ENCODE measurements around the gene EMC10.
A peak's percentile ranks its signal among the peaks of the same experiment; 100 is the strongest.
"Not testable (repeated sequence)": the region's sequence is repeated elsewhere in the genome, so short reads cannot be mapped to it uniquely, and the experiment has no call there.

EMC10 gene

DNA sequence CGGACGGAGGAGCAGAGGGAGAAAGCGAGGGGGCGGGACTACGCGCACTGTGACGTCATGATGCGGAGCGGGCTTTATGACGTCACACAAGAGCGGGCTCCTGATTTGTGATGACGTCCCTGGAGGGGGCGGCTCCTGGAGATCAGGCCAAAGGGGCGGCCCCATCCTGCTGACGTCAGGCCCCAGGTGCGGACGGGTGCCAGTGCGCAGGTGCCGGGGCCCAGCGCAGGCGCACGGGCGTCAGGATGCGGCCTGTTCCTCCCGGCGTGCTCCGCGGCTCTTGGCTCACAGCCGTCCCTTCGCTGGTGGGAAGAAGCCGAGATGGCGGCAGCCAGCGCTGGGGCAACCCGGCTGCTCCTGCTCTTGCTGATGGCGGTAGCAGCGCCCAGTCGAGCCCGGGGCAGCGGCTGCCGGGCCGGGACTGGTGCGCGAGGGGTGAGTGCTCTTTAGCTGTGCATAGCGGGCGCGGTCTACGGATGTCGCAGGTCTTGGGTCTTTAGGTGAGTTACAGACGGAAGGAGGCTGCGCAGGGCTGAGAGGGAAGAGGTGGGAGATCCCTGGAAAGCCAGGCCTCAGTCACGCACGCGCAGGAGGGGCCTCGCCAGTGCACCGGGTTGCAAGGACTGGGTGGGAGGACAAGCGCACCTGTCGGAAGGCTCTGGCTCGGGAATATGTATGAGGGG, at the start of gene EMC10, which contains the start of gene GARIN5A:
Gene EMC10, plus strand, starts transcription at position 284 of the 683 bp plus-strand sequence. Its CDS starts 38 bp downstream, at position 322.
Gene GARIN5A, minus strand, starts transcription at position 625 of the 683 bp plus-strand sequence. Its CDS starts 460 bp downstream, at position 165.
- DNase-seq (ENCODE audit: low read depth in 2 of 2): peak; percentile 78 to 82

DNA sequence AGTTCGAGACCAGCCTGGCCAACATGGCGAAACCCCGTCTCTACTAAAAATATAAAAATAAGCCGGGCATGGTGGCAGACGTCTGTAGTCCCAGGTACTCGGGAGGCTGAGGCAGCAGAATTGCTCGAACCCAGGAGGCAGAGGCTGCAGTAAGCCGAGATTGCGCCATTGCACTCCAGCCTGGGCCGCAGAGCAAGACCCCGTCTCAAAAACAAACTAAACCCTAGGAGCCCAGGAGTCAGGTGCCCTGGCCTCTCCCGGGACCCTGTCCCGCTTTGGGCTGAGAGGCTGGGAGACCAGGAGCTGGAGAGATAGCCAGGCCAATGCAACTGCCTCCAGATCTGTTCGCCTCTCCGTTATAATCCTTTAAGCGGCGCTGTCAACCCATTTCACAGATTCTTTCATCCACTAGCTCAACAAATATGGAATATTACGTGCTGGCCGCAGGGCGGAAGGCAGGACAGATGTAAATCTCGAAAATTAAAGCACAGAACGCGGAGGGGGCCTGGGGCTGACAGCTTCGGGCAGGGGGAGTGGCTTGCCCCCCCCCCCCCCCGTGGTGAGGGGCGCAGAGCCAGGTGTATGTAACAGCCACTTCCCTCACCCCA, 48.9 kb upstream of the EMC10 start:
- no peak for DNase-seq (ENCODE audit: low read depth in 2 of 2)

DNA sequence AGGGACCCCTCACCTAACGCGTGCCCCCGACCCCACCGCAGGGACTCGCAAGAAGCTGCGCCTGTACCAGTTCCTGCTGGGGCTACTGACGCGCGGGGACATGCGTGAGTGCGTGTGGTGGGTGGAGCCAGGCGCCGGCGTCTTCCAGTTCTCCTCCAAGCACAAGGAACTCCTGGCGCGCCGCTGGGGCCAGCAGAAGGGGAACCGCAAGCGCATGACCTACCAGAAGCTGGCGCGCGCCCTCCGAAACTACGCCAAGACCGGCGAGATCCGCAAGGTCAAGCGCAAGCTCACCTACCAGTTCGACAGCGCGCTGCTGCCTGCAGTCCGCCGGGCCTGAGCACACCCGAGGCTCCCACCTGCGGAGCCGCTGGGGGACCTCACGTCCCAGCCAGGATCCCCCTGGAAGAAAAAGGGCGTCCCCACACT, 48.3 kb upstream of the EMC10 start:
- DNase-seq (ENCODE audit: low read depth in 2 of 2): peak in 1 of 2 experiments; percentile 14

DNA sequence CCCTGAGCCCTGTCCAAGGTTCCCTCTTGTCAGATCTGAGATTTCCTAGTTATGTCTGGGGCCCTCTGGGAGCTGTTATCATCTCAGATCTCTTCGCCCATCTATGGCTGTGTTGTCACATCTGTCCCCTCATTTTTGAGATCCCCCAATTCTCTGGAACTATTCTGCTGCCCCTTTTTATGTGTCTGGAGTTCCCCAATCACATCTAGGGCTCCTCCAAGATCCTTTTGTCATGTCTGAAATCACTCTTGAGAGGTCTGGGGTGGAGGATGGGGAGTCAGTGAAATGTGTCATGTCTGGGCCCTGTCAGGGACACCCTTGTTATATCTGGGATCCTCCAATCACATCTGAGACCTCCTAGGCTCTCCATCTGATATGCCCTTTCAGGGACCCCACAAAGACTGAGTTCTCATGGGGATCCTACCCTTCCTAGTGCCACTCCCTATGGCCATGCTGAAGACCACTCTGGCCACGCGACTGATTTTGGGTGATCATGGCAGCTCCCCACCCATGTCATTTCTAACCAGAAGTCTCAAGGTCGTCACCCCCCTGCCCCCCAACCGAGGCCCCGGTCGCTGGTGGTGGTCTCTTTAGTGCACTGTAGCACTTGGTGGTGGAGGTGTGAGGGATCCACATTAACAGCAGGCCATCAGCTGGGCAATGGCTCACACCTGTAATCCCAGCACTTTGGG, 47.4 kb upstream of the EMC10 start:
- no peak for DNase-seq (ENCODE audit: low read depth in 2 of 2)

DNA sequence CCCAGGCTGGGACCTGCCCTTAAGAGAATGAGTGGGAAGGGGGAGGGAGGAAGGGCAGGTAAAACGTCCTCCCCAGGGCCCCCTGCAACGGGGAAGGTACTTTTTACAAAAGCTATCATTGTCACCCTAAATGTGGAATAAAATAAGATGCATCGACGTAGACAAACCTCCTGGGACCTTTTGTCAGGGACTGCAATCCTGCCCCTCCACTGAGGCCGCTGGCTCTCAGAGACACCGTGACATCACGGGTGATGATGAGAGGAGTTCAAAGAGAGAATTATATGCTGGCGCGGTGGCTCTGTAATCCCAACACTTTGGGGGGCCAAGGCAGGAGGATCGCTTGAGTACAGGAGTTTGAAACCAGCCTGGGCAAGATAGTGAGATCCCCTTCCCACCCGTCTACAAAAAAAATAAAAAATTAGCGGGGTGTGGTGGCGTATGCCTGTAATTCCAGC, 45.4 kb upstream of the EMC10 start:
- DNase-seq (ENCODE audit: low read depth in 2 of 2): no peak

DNA sequence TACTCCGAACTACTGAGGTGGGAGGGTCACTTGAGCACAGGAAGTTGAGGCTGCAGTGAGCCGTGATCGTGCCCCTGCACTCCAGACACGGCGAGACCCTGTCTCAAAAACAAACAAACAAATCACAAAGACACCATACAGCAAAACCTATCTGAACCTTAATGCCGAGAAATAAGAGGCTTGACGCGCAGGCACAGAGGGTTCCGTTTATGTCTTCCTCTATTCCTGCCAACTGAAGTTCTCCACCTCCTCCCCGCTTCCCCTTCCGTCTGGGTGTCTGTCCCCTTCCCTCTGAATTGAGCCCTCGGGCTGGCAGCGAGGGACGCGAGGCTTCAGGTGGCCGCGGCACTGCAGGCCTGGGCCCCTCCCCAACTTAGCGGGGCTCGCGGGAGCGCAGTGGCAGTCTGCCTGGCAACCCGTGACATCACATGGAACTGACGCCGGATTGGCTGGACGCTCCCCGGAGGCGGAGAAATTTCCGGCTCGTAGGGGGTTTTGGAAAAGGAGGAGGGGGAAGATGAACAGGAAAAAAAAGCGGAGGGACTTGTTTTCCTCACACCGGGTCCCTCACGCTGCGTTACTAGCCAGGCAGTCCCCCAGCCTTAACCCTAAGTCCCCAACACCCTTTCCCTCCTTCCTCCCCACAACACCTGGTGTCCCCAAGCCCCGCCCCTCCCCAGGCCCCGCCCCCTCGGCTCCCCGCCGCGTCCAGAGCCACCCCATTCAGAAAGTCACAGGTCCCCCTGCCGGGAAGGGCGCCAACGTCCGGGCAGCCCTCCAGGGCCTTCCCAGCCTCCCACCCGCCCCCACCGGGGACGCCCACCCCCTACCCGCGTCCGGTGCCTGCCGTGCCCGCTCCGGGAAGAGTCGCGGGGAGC, 44.7 kb upstream of the EMC10 start:
- peak; percentile 23 to 27 for DNase-seq (ENCODE audit: low read depth in 2 of 2)

DNA sequence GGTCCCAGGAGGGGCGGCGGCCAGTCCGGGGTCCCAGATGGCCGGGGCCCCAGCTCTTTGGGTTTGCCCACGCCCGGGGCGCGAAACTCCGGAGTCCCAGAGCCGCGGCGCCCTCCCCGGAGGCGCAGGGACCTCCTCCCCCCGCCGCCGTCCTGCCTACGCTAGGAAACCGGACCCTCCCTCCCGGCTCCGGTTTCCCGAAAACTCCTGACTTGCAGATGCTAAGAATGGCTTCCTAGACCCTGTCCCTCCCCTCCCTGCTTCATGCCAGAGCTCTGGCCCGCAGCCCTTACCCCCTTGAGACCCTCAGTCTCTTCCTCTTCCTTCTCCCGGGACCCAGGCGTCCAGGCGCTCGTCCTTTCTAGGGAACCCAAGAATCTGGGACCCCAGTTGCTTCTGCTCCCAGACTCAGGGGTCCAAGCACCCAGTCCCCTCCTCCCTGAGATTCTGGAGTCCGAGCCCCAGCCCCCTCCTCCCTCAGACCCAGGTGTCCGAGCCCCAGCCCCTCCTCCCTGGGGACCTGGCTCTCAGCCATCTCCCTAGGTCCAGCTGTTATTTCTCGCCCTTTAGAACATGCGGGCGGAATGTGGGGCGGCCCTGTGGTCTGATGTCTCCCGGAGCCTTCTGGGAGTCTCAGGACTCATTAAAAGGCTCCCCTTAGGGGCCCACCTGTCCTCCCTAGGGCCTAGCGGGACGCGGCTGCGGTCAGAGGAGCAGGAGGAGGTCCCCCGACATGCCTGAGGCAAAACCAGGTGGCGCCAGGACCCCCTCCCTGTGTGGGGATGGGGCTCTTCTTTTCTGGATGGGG, 43.9 kb upstream of the EMC10 start, which contains the start of gene MYBPC2:
Gene MYBPC2, plus strand, starts transcription at position 672 of the 808 bp plus-strand sequence. Its CDS starts 62 bp downstream, at position 734.
- no peak for DNase-seq (ENCODE audit: low read depth in 2 of 2)

DNA sequence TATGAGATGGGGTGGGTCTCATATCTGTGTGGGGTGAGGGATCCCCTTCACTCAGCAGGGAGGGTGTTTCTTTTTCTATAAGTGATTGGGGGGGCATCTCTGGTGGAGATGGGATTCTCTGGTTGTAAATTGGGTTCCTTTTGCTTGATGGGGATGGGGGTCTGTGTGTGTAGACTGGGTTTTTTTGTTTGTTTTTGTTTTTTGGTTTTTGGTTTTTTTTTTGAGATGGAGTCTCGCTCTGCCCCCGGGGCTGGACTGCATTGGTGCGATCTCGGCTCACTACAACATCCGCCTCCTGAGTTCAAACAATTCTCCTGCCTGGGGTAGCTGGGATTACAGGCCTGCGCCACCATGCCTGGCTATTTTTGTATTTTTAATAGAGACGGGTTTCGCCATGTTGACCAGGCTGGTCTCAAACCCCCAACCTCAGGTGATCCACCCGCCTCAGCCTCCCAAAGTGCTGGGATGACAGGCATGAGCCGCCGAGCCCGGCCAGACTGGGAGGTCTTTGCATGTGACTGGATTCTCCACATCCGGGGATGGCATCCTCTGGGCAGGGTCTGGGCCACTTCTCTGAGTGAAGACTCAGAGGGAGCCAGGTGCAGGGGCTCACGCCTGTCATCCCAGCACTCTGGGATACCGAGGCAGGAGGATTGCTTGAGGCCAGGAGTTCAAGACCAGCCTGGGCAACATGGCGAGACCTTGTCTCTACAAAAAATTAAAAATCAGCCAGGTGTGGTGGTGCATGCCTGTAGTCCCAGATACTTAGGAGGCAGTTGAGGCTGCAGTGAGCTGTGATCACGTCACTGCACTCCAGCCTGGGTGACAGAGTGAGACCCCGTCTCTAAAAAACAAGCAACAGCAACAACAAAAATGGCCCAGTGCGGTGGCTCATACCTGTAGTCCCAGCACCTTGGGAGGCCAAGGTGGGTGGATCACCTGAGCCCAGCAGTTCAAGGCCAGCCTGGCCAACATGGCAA, 42.8 kb upstream of the EMC10 start:
- no peak for DNase-seq (ENCODE audit: low read depth in 2 of 2)

DNA sequence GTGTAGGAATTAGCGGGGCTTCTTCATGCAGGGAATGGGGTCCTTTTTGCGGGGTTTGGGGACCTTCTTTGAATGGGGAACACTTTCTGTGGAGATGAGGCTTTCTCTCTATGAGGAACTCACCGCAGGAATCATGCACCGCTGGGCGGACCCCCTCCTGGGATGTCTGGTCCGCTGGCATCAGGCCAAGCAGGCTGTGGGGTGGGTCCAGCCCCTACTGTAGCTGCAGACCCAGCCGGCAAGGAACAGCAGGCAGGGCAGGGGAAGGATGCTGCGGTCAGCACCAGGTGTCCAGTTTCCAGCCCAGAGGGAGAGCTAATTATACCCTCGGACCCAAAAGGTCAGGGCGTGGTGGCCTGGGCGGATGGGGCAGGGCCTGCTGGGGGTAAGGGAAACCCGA, 41.8 kb upstream of the EMC10 start:
- DNase-seq (ENCODE audit: low read depth in 2 of 2): no peak

DNA sequence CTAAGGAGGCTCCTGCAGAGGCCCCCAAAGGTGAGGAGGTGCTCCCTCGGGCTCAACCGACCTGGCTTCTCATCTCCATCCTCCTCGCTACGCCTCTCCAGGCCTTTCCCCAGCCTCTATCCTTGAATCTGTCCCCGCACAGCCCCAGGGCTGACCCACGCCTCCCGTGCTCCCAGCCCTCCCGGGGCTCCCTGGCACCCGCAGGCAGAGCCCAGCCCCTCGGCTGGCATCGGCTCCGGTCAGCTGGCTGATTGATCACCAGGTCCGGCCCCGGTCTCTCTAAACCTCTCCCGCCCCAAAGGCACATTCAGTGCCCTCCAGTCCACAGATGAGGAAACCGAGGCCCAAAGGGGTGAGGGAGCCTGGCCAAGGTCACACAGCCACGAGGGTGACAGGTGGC, 41.1 kb upstream of the EMC10 start:
- no peak for DNase-seq (ENCODE audit: low read depth in 2 of 2)

DNA sequence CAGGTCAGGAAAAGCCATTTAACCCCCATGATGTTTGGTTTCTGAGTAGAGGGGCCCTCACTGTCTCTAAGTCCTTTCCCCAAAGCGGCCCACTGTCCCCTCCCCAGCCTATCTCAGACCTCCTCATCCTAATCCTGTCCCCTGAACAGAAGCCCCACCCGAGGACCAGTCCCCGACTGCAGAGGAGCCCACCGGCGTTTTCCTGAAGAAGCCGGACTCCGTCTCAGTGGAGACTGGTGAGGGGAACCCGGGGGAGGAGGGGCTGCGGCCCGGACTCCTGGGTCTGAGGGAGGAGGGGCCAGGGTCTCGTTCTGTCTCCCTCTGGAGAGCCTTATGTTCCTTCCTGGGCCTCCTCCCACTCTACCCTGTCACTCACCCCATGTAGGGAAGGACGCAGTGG, 40.7 kb upstream of the EMC10 start:
- DNase-seq (ENCODE audit: low read depth in 2 of 2): no peak

DNA sequence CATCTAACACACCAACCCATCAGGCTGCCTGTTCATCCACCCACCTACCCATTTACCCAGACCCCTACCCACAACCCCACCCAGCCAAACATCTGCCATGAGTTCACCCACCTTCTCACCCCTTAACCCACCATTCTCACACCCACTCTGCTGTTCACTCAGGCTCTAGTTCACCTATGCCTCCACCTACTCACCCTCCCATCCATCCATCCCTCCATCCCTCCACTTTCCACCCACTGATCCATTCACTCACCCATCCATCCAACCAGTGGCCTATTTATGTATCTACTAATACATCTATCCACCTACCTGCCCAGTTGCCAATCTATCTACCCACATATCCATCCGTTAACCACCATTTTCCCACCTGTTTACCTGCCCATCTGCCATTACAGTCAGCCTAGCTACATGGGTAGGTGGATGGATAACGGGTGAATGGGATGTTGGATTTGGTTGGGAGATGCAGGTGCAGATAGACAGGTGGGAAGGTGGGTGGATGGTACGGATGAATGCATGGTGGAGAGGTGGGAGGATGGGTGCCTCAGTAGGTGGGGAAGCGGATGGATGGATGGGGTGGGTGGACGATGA, 38.4 kb upstream of the EMC10 start:
- DNase-seq (ENCODE audit: low read depth in 2 of 2): no peak

DNA sequence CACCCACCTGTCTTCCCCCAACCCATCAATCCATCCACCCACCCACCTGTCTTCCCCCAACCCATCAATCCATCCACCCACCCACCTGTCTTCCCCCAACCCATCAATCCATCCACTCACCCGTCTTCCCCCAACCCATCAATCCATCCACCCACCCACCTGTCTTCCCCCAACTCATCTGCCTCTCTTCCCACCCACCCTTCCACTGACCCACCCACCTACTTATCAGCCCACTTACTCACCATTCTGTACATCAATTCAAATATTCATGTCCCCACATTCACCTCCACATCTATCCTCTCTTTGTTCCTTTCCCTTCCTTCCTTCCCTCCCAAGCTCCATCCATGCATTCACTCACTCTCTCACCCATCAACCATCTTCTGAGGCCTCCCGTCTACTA, 37.2 kb upstream of the EMC10 start:
- DNase-seq (ENCODE audit: low read depth in 2 of 2): not testable (repeated sequence)

DNA sequence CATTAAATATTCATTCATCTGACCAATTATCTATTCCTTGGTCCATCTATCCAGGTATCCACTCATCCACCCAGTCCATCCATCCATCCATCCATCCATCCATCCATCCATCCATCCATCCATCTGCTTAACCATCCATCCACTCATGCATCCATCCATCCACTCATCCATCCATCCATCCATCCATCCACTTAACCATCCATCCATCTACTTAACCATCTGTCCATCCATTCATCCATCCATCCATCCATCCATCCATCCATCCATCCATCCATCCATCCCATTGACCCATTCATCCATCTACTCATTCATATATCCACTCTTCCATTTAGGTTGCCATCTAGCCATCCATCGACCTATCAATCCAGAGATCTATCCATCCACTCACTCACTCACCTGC, 32.2 kb upstream of the EMC10 start:
- no peak for DNase-seq (ENCODE audit: low read depth in 2 of 2)

DNA sequence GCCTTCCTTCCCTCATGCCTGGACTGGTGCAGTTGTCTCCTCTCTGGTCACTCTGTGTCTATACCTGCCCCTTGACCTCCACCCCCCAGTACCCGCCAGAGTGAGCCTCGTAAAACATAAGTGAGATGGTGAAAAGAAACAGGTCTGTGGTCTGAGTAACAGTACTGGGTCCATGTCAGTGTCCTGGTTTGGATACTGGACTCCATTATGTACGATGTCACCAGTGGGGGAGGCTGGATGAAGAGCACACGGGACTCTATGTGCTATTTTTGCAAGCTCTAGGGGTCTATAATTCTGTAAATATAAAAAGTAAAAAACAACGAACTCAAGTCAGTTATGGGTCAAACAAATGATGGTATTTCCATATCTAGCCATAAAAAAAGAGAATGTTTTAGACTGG, 29.3 kb upstream of the EMC10 start:
- no peak for DNase-seq (ENCODE audit: low read depth in 2 of 2)

DNA sequence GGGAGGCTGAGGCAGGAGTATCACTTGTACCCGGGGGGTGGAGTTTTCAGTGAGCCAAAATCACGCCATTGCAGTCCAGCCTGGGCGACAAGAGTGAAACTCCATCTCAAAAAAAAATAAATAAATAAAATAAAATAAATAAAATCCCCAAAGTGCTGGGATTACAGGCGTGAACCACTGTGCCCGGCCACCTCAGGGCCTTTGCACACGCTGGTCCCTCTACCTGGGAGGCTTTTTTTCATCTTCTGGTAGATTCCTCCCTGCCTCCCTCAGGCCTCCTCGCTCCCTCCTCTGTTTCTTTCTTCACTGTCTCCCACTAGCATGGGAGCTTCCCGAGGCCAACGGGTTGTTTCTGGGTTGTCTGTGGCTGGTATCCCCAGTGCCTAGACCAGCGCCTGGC, 28.6 kb upstream of the EMC10 start:
- no peak for DNase-seq (ENCODE audit: low read depth in 2 of 2)

DNA sequence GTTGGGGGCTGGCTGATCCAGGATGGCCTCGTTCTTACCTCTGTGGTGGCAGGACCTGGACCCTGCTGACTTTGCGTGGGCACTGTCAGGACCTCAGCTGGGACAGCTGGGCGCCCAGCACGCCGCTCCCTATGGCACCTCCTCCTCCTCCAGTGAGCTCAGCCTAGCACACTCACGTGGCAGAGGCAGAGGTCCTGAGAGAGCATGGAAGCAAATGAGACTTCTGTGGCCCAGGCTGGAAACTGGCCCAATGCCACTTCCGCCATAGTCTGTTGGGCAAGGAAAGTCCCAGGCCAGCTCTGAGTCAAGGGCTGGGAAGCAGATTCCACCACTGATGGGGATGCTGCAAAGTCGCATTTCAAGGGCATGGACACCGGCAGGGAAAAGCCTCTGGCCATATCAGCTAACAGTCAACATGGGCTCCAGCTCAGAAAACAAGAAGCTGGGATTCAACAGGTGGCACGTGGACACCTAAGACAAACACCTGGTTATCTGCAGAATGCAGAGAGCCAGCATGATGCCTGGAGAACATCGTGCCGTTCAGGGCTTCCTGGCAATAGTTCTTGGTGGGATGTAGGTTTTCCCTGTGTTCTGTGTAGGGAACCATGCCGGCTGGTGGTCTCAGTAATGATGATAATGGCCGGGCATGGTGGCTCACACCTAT, 26.9 kb upstream of the EMC10 start:
- no peak for DNase-seq (ENCODE audit: low read depth in 2 of 2)

DNA sequence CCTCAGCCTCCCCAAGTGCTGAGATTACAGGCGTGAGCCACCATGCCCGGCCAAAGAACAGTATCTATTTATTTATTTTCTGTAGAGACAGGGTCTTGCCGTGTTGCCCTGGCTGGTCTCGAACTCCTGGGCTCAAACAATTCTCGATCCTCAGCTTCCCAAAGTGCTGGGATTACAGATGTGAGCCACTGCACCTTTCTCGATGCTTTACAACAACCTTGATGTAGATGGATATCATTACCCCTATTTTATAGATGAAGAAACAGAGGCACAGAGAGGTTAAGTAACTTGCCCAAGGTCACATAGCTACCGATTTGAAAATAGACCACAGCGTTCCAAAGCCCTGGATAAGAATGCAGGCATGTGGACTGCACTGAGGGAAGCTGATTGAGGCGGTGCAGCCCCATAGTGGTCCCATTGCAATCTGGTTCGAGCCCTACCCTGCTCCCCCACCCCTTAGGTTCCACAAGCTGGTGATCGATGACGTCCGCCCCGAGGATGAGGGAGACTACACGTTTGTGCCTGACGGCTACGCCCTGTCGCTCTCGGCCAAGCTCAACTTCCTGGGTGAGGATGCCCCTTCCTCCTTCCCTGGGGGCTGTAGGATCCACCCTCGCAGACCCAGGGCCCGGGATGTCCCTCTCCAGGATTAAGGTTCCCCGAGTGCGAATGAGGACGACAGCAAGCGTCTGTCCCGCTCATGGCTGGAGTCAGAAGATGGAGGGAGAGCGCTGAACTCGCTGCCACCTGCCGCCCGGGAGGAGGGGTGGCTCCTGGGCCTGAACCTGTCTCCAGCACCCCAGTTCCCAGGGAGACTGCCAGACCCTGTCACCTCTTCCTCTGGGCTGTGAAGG, 25.7 kb upstream of the EMC10 start:
- DNase-seq (ENCODE audit: low read depth in 2 of 2): no peak
